GM10847 (cell line): Measurements from ENCODE around the gene NTN4.

Experiments
- POLR2A ChIP-seq: IDR thresholded peaks from 2 replicates; pipeline ENCODE4 v1.6.1; 2011; ENCODE audit not compliant: insufficient read length; ENCODE audit errors: extremely low read depth

Gene NTN4

DNA sequence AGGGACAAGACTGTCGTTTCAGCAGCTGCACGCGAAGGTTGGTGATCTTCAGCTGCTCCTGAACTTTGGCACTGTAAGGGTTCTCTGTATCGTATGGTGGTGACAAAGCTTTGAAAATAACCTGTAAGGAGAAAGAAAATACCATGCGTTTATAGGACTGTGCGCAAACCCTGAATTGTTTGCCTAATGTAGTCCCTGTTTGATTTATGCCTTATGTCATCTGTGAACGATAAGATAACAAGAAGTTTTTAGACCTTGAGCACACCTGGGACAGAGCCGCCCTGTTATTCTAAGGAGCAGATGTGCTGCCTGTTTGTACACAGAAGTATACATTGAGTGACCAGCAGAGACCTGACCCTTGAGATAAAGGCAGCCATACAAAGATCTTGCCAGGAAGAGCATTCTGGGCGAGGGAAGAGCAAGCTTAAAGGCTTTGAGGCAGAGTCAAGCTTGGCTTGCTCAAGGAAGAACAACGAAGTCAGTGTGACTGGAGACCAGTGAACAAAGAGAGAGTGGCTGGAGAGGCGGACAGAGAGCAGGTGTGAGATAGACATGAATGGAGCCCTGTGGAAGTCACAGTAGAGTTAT is 52.4 kb downstream of the NTN4 start:
- no peak for TF ChIP-seq POLR2A

GRCh38 chr12:95736631-95737030 is 53.9 kb downstream of the NTN4 start:
- no peak for TF ChIP-seq POLR2A

GRCh38 chr12:95733141-95733825 is 57.3 kb downstream of the NTN4 start:
- TF ChIP-seq POLR2A = no peak

- TF ChIP-seq POLR2A = no peak
These were observed 59.0 kb downstream of the NTN4 start for GRCh38 chr12:95731519-95731958.

DNA sequence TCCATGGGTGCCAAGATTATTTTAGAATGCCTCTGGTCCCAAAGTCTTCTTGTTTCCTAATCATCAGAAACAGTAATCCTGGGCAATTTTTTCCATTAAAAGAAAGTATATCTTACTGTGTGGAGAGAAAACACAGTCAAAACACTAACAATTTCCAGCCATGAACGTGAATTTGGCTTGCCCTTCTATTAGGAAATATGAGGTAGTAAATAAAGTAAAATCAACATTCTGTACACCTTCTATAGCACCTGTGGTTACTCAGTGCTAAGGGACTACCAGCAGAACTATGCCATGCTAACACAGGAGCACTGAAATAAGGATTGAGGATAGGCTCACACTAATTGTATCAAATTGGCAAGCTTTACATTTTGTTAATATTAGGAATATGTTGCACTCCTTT is 60.1 kb downstream of the NTN4 start:
- no peak for TF ChIP-seq POLR2A

GRCh38 chr12:95726903-95727302 is 63.7 kb downstream of the NTN4 start:
- no peak for TF ChIP-seq POLR2A

- TF ChIP-seq POLR2A = no peak
These were observed 65.8 kb downstream of the NTN4 start for GRCh38 chr12:95724767-95725166.

DNA sequence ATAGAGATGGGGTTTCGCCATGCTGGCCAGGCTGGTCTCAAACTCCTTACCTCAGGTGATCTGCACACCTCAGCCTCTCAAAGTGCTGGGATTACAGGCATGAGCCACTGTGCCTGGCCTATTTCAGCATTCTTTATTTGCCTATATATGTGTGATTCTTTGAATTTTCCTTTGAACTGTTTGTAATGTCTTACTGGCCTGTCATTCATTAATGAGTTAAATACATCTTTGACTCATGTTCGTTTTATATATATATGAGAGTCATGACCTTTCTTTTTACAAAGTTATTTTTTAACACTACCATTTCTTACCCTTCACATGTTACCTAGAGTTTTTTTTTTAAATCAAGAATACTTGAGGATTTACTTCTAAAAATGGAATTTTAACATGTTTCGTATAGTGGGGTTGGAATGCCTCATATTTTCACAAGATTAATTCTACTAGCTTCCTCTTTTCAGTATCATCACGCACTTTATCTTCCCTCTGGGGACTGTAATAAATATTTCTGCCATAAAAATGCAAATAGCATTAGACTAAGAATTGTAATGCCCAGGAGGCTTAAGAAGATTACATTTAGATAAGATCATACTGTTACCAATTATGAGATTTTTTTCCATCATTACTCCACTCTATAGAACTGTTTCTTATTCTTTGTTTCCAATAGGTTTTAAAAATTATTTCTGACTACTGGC is 66.7 kb downstream of the NTN4 start:
- no peak for TF ChIP-seq POLR2A

GRCh38 chr12:95721320-95721719 is 69.2 kb downstream of the NTN4 start:
- no peak for TF ChIP-seq POLR2A

DNA sequence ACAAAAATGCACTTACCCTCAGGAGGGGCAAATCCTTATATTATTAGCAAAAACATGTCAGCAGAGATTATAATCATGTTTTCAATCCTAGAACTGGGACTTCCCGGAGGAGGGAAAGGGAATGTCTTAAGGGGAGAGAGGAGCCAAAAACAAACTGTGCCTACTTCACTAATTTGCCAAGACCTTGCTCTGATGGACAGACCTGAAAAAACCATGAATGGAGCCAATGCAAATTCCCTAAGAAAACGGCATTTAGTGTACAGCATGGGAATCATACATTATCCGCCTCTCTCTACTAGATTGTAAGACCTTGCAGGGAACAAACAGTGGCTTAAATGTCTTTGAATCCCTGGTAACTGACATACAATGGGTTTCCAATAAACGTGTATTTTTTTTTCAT is 70.4 kb downstream of the NTN4 start:
- no peak for TF ChIP-seq POLR2A

DNA sequence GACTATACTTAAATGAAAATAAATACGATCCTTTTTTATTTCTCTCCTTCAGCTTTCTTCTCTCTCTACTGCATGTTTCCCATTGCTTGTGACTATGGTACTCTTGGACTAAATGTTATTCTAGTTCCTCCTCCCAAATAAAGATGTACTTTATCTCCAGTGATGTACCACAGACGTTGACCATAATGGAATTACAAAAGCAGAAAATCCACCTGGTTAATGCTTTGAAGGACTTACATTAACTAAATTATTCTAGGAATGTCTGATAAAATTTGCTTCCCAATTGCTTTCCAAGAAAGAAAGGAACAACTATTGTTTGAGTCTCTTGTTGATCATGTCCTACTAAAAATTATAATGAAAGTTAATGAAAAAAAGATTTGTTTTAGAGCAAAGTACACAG is 71.8 kb downstream of the NTN4 start:
- no peak for TF ChIP-seq POLR2A

GRCh38 chr12:95718006-95718431 is 72.5 kb downstream of the NTN4 start:
- no peak for TF ChIP-seq POLR2A

DNA sequence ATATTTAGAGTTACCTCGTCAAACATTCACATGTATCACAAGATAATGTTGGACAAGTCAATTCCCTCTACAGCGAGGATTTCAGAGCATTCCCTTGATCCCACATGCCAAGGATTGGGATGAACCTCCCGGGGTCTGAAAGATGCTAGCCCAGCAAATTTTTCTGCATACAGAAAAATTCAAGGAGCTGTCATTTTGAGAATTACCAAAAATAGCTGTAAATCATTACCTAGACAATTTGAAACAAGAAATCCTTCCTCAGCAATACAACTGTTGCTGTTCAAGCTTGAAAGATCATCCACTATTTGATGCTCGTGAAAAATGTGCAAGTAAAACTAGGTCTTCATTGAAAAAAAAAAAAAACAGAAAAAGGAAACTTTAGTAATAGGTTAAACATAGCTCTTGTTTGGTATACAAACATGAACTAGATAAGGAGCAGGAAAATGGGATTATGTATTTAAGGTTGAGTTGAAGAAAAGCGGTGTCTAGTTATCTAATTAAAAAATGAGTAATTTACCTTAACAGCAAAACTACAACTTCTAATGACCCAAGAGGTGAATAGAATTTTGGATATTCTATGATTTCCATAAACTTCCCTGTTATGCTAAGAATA is 73.1 kb downstream of the NTN4 start:
- TF ChIP-seq POLR2A = no peak

GRCh38 chr12:95715177-95715576 is 75.4 kb downstream of the NTN4 start:
- no peak for TF ChIP-seq POLR2A

- TF ChIP-seq POLR2A = no peak
These were observed 78.3 kb downstream of the NTN4 start for GRCh38 chr12:95712269-95712668.

DNA sequence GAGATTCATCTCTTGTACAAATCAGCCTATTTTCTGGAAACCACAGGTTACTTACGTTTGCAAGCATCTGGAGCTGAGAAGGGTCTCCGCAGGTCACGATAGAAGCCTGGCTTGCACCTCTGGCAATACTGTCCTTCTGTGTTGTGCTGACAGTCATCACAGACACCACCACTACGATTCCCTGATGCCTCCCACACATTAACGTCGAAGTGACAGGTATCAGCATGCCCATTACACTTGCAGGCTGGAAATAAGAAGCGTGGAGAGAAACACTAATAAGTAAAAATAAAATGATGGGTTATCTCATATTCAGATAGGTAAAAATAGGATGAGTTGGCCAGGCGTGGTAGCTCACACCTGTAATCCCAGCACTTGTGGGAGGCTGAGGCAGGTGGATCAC is 80.2 kb downstream of the NTN4 start:
- no peak for TF ChIP-seq POLR2A
